PC-9 (cell line): ENCODE data around the gene CYP4A22. TPM values are rescaled to one million over a fixed set of nuclear protein-coding genes. Genes with fewer than 3 reads are reported as not detected.
A peak's percentile ranks its signal among the peaks of the same experiment; 100 is the strongest.
"Not testable (repeated sequence)": the region's sequence is repeated elsewhere in the genome, so short reads cannot be mapped to it uniquely, and the experiment has no call there.

Experiments
- BruUV-seq: library from RNA; stranded (reverse); fragments of 400-500 nt; replicated peaks from 2 replicates; lab custom pipeline; 2021; lab: Mats Ljungman, UMichigan
- CTCF ChIA-PET: fragments of 300-600 bp; sonication (Branson Sonifier 250); formaldehyde crosslinking; loops from one replicate; lab custom pipeline; 2022; ENCODE audit warnings: antibody characterized with exemption; lab: Charles Lee
- POLR2A ChIA-PET: fragments of 300-600 bp; sonication (Branson Sonifier 250); formaldehyde crosslinking; loops from one replicate; lab custom pipeline; 2022; ENCODE audit warnings: antibody characterized with exemption; ENCODE audit not compliant: unreplicated experiment; lab: Charles Lee
- DNase-seq, 2 experiments: peaks; one replicate each; pipeline versions ENCODE4 v3.0.0 to v3.0.0-alpha.2; 2015 to 2022; ENCODE audit warnings: mixed read lengths in 1 of 2
- H2AFZ ChIP-seq: fragments of 200-600 bp; sonication (generic); 2 replicates; pipeline ENCODE4 v1.8.1; 2017; ENCODE audit warnings: antibody characterized with exemption
- H3F3A ChIP-seq: fragments of 200-600 bp; sonication (generic); 2 replicates; pipeline ENCODE4 v1.8.1; 2017; ENCODE audit warnings: antibody characterized with exemption, mild to moderate bottlenecking, low read depth; ENCODE audit not compliant: insufficient read depth
- H3K27ac ChIP-seq: fragments of 200-600 bp; sonication (generic); 2 replicates; pipeline ENCODE4 v1.6.1; 2016; ENCODE audit warnings: mixed run types
- H3K27me3 ChIP-seq: fragments of 200-600 bp; sonication (generic); 2 replicates; pipeline ENCODE4 v1.6.1; 2016; ENCODE audit warnings: low read depth, mixed run types; ENCODE audit not compliant: insufficient read depth
- H3K36me3 ChIP-seq: fragments of 200-600 bp; sonication (generic); 2 replicates; pipeline ENCODE4 v1.6.1; 2016; ENCODE audit warnings: low read depth, mixed run types
- H3K4me1 ChIP-seq: fragments of 200-600 bp; sonication (generic); replicated peaks from 2 replicates; pipeline ENCODE4 v1.6.1; 2016; ENCODE audit warnings: mixed run types; ENCODE audit not compliant: insufficient read depth
- H3K4me2 ChIP-seq: fragments of 200-600 bp; sonication (generic); 2 replicates; pipeline ENCODE4 v1.6.1; 2017; ENCODE audit warnings: mixed run types
- H3K4me3 ChIP-seq: fragments of 200-600 bp; sonication (generic); 2 replicates; pipeline ENCODE4 v1.6.1; 2016; ENCODE audit warnings: mixed run types
- H3K79me2 ChIP-seq: fragments of 200-600 bp; sonication (generic); 2 replicates; pipeline ENCODE4 v1.6.1; 2017; ENCODE audit warnings: low read depth, mixed run types
- H3K9me2 ChIP-seq: fragments of 200-600 bp; sonication (generic); 2 replicates; pipeline ENCODE4 v1.8.1; 2017; ENCODE audit warnings: mild to moderate bottlenecking; ENCODE audit not compliant: insufficient read depth
- H3K9me3 ChIP-seq: fragments of 200-600 bp; sonication (generic); 2 replicates; pipeline ENCODE4 v1.8.1; 2016; ENCODE audit warnings: low read depth; ENCODE audit not compliant: insufficient read depth
- H4K20me1 ChIP-seq: fragments of 200-600 bp; sonication (generic); 2 replicates; pipeline ENCODE4 v1.8.1; 2017; ENCODE audit not compliant: insufficient read depth
- EZH2 ChIP-seq: fragments of 200-600 bp; sonication (generic); IDR thresholded peaks from 2 replicates; pipeline ENCODE4 v1.8.0; 2017; ENCODE audit warnings: antibody characterized with exemption, low read depth
- intact Hi-C: fragments of 100-400 bp; cut with micrococcal nuclease; formaldehyde crosslinking; loops from one replicate; pipeline ENCODE4 v1.10.0; 2022; ENCODE audit not compliant: unreplicated experiment
- total RNA-seq: library from RNA; stranded (reverse); gene quantifications from 2 replicates; pipeline ENCODE4 v1.2.3, GENCODE V29; 2021
- TF ChIP-seq, protein P1 (sequence below): fragments of 200-600 bp; sonication (generic); conservative IDR thresholded peaks from 2 replicates; pipeline ENCODE4 v1.6.1; 2017; ENCODE audit warnings: mixed run types, antibody characterized with exemption, mild to moderate bottlenecking, moderate library complexity

Gene CYP4A22
- total RNA-seq, 1 experiment from 2014 or later, result not detected

DNA sequence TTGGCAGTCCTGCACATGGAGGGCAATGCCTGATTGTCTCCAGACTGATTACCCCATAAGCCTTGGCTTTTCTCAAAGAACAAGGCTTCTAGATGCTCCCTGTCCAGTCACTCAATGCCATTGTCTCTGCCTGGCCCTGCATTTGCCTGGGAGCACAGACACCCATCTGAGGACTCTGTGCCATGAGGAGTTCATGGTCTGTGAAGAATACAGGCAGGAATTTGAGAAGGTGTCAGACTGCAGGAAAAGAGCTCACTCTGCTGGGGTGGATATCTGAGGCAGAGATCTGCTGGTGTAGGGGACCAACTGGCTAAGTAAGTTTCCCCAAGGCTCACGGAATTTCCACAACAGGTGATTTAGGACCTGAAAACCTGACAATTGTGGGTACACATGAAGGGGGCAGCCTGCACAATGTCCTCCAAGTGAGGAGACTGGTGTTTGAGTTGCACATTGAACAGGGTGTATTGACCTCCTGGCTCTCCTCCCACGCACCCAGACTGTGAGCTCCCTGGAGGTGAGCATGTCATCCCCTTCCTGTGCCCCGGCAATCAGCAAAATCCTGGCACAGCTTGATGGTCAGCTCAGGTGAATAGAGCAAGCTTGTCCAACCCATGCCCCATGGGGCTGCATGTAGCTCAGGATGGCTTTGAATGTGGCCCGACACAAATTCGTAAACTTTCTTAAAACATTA lies 829 bp downstream of the CYP4A22 start:
- no peaks in the 10 kb centered on the region for H3K9me3 ChIP-seq
- no peak for TF ChIP-seq EZH2
- TF ChIP-seq, protein P1, sequence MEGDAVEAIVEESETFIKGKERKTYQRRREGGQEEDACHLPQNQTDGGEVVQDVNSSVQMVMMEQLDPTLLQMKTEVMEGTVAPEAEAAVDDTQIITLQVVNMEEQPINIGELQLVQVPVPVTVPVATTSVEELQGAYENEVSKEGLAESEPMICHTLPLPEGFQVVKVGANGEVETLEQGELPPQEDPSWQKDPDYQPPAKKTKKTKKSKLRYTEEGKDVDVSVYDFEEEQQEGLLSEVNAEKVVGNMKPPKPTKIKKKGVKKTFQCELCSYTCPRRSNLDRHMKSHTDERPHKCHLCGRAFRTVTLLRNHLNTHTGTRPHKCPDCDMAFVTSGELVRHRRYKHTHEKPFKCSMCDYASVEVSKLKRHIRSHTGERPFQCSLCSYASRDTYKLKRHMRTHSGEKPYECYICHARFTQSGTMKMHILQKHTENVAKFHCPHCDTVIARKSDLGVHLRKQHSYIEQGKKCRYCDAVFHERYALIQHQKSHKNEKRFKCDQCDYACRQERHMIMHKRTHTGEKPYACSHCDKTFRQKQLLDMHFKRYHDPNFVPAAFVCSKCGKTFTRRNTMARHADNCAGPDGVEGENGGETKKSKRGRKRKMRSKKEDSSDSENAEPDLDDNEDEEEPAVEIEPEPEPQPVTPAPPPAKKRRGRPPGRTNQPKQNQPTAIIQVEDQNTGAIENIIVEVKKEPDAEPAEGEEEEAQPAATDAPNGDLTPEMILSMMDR, result no peak
- ChIA-PET POLR2A (no interaction called here), CTCF (no interaction called here)
- no peaks in the 10 kb centered on the region for H3K4me1 ChIP-seq
- H3K36me3 ChIP-seq, result no peaks in the 10 kb centered on the region
- H3K4me2 ChIP-seq, result no peak overlapping the region
- DNase-seq, result no peak
- H3K4me3 ChIP-seq, result no peak overlapping the region
- no peak overlapping the region for H2AFZ ChIP-seq
- intact Hi-C loops, result no loop called here
- BruUV-seq, result no TSS peak
- no peaks in the 10 kb centered on the region for H3F3A ChIP-seq
- H3K9me2 ChIP-seq, result 0 out of 2 replicates have a peak, but pooled peaks cover 3% of the 10 kb centered on the region
- H4K20me1 ChIP-seq, result no peaks in the 10 kb centered on the region
- H3K27me3 ChIP-seq, result no peaks in the 10 kb centered on the region
- no peak overlapping the region for H3K27ac ChIP-seq
- no peaks in the 10 kb centered on the region for H3K79me2 ChIP-seq

DNA sequence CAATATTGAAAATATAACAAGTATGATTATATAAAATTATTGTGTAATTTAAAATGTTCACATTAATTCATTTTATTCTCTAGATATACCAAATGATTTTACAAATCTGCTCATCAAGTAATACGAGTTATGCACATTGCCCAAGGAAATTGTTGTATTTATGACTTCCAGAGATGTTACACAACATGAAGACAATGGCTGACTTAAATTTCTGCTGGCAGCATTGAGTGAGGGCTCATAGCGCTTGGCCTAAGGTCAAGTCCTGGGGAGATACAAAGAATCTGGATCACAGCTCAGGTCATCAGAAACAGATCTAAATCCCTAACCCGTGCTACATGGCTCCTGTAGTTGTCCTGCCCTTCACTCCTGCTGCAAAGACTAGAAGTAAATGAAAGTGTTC lies 3.1 kb downstream of the CYP4A22 start:
- H3K79me2 ChIP-seq, H3K4me2 ChIP-seq, DNase-seq, H3K27ac ChIP-seq, intact Hi-C loops, H3K9me3 ChIP-seq, H3F3A ChIP-seq, H3K4me1 ChIP-seq, H4K20me1 ChIP-seq, H3K4me3 ChIP-seq, POLR2A ChIA-PET, H3K9me2 ChIP-seq, H3K36me3 ChIP-seq, CTCF ChIA-PET, BruUV-seq, H3K27me3 ChIP-seq, H2AFZ ChIP-seq: not testable (repeated sequence)

DNA sequence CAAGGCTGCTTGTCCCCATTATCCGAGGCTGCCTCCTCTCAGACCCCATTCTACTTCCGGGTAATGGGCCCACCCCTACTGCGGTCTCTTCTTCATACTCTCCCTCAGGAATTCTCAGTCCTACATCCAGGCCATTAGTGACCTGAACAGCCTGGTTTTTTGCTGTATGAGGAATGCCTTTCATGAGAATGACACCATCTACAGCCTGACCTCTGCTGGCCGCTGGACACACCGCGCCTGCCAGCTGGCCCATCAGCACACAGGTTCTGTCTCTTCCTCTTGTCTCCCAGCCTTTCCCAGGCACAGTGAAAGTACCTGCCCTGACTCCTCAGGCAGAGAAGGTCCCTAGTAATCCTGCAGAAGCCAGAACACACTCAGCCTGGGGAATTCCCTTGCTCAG lies 6.4 kb downstream of the CYP4A22 start:
- H3K27me3 ChIP-seq, H2AFZ ChIP-seq, H3K36me3 ChIP-seq, H3K4me2 ChIP-seq, POLR2A ChIA-PET, H3K9me2 ChIP-seq, H3K4me1 ChIP-seq, H3F3A ChIP-seq, H3K27ac ChIP-seq, H3K79me2 ChIP-seq, CTCF ChIA-PET, BruUV-seq, H3K9me3 ChIP-seq, H3K4me3 ChIP-seq, H4K20me1 ChIP-seq, intact Hi-C loops: not testable (repeated sequence)
- peak in 1 of 2 experiments; percentile 5 for DNase-seq
- TF ChIP-seq, protein P1, result peak; percentile 32

DNA sequence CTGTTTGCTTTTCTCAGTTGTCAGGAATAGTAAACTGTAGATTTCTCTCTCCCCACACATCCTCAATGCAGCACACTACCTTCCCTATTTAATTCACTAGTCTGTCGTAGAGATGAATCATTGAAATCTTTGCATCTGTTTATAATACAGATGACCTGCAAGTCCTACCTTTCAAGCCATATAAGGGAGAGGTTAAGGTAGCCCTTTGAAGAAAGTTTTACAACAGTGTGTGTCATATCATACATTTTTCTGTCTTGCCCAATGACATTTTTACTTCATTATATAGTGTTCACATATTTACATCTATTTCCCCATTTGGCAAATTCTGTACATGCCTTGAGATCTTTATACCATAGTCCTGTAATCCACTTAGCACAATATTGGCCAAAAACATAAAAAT lies 9.3 kb downstream of the CYP4A22 start:
- H3K4me2 ChIP-seq, H2AFZ ChIP-seq, H3K9me2 ChIP-seq, POLR2A ChIA-PET, H3K79me2 ChIP-seq, H3F3A ChIP-seq, intact Hi-C loops, BruUV-seq, CTCF ChIA-PET, H3K4me3 ChIP-seq, H3K9me3 ChIP-seq, H3K27ac ChIP-seq, H3K4me1 ChIP-seq, H3K27me3 ChIP-seq, H3K36me3 ChIP-seq, H4K20me1 ChIP-seq: not testable (repeated sequence)
- peak in 1 of 2 experiments; percentile 61 for DNase-seq
